Erythroblast (primary cell): Measurements from ENCODE around the gene UNC13A.

Experiments used
- GATA1 ChIP-seq: IDR thresholded peaks from 2 replicates; pipeline ENCODE4 v1.6.1; 2011; ENCODE audit warnings: low read depth, mild to moderate bottlenecking, control low read depth, low read length, moderate library complexity
- POLR2A ChIP-seq: IDR thresholded peaks from 2 replicates; pipeline ENCODE4 v1.6.1; 2011; ENCODE audit warnings: mild to moderate bottlenecking, low read length

DNA sequence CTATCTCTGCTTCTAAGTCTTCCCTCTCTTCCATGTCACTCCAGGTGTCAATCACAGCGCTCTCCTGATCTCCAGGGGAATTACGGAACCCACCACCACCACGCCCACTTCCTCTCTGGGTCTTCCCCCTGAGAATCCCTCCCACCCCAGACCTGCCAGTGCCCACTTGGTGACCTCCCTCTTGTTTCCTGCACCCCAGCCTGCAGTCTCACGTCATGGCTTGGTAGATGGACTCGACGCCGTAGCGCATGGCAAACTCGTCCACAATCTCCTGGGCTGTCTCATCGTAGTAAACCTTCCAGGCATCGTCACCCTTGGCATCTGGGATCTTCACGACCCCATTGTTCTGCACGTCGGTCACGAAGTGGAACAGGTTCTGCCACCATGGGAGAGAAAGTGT lies 47.0 kb downstream of the UNC13A start:
- TF ChIP-seq POLR2A (no peak), GATA1 (no peak)
